Measurements from ENCODE around the gene SLC22A15. TPM values are rescaled to one million over a fixed set of nuclear protein-coding genes. Genes with fewer than 3 reads are reported as not detected.
"Not testable (repeated sequence)": the region's sequence is repeated elsewhere in the genome, so short reads cannot be mapped to it uniquely, and the experiment has no call there.

Gene SLC22A15
- total RNA-seq, 1 experiment from 2014 or later, result 0.16 TPM

GRCh38 chr1:115988953-115989352 is 12.6 kb downstream of the SLC22A15 start:
- H3K9me3 Mint-ChIP-seq (ENCODE audit: unreplicated experiment), result no peaks in the 10 kb centered on the region
- ChIA-PET POLR2A (no interaction called here), CTCF (no interaction called here)
- Histone ChIP-seq H3K9me3 (no peaks in the 10 kb centered on the region), H3K4me1 (no peaks in the 10 kb centered on the region), H3K4me3 (ENCODE audit: low read depth, low read length) (no peak overlapping the region), H3K27me3 (replicated peaks; ENCODE audit: control insufficient read depth, insufficient read depth, low read length) (no peaks in the 10 kb centered on the region), H3K36me3 (ENCODE audit: control insufficient read depth, insufficient read depth, low read length) (no peaks in the 10 kb centered on the region)
- no peak overlapping the region for H3K27ac Mint-ChIP-seq (ENCODE audit: unreplicated experiment)
- no peaks in the 10 kb centered on the region for H3K4me1 Mint-ChIP-seq (ENCODE audit: low read depth, unreplicated experiment)
- H3K36me3 Mint-ChIP-seq (ENCODE audit: insufficient read depth, unreplicated experiment), result no peaks in the 10 kb centered on the region
- no peak for TF ChIP-seq CTCF (IDR thresholded peaks at IDR 0.05; ENCODE audit: insufficient read depth in 1 of 2, low read depth in 1 of 2, low read length in 1 of 2, severe bottlenecking in 1 of 2, unreplicated experiment in 1 of 2)
- intact Hi-C loops (cut with micrococcal nuclease; ENCODE audit: unreplicated experiment), result no loop called here
- no peaks in the 10 kb centered on the region for H3K27me3 Mint-ChIP-seq (ENCODE audit: insufficient read depth, unreplicated experiment)
- no peak for DNase-seq
- H3K4me3 Mint-ChIP-seq (ENCODE audit: unreplicated experiment), result no peak overlapping the region
- no TSS peak for BruUV-seq (replicated peaks)

- no peaks in the 10 kb centered on the region for H3K27me3 ChIP-seq (replicated peaks; ENCODE audit: control insufficient read depth, insufficient read depth, low read length)
- H3K4me3 Mint-ChIP-seq (ENCODE audit: unreplicated experiment), result no peak overlapping the region
- H3K36me3 ChIP-seq (ENCODE audit: control insufficient read depth, insufficient read depth, low read length), result no peaks in the 10 kb centered on the region
- TF ChIP-seq CTCF (IDR thresholded peaks at IDR 0.05; ENCODE audit: insufficient read depth in 1 of 2, low read depth in 1 of 2, low read length in 1 of 2, severe bottlenecking in 1 of 2, unreplicated experiment in 1 of 2), result no peak
- no TSS peak for BruUV-seq (replicated peaks)
- CTCF ChIA-PET, result no interaction called here
- POLR2A ChIA-PET, result no interaction called here
- no peaks in the 10 kb centered on the region for H3K9me3 Mint-ChIP-seq (ENCODE audit: unreplicated experiment)
- H3K27ac Mint-ChIP-seq (ENCODE audit: unreplicated experiment), result no peak overlapping the region
- H3K36me3 Mint-ChIP-seq (ENCODE audit: insufficient read depth, unreplicated experiment), result no peaks in the 10 kb centered on the region
- H3K9me3 ChIP-seq, result no peaks in the 10 kb centered on the region
- no peak for DNase-seq
- no peaks in the 10 kb centered on the region for H3K4me1 Mint-ChIP-seq (ENCODE audit: low read depth, unreplicated experiment)
- H3K27me3 Mint-ChIP-seq (ENCODE audit: insufficient read depth, unreplicated experiment), result no peaks in the 10 kb centered on the region
- no peak overlapping the region for H3K4me3 ChIP-seq (ENCODE audit: low read depth, low read length)
- no peaks in the 10 kb centered on the region for H3K4me1 ChIP-seq
- intact Hi-C loops (cut with micrococcal nuclease; ENCODE audit: unreplicated experiment), result no loop called here
These were observed 13.4 kb downstream of the SLC22A15 start for GRCh38 chr1:115989699-115990098.

- Mint-ChIP-seq H3K27me3 (ENCODE audit: insufficient read depth, unreplicated experiment) (no peaks in the 10 kb centered on the region), H3K36me3 (ENCODE audit: insufficient read depth, unreplicated experiment) (no peaks in the 10 kb centered on the region), H3K27ac (ENCODE audit: unreplicated experiment) (no peak overlapping the region), H3K9me3 (ENCODE audit: unreplicated experiment) (no peaks in the 10 kb centered on the region), H3K4me3 (ENCODE audit: unreplicated experiment) (no peak overlapping the region), H3K4me1 (ENCODE audit: low read depth, unreplicated experiment) (no peaks in the 10 kb centered on the region)
- DNase-seq, result no peak
- no peaks in the 10 kb centered on the region for H3K9me3 ChIP-seq
- CTCF ChIA-PET, result interaction anchor here (1.6 kb wide), 1 partner anchor 11 kb away, joined by 4 read pairs; no protein-coding TSS in a partner anchor
- TF ChIP-seq CTCF (IDR thresholded peaks at IDR 0.05; ENCODE audit: insufficient read depth in 1 of 2, low read depth in 1 of 2, low read length in 1 of 2, severe bottlenecking in 1 of 2, unreplicated experiment in 1 of 2), result no peak
- intact Hi-C loops (cut with micrococcal nuclease; ENCODE audit: unreplicated experiment), result no loop called here
- POLR2A ChIA-PET, result interaction anchor here (0.7 kb wide), 1 partner anchor 159 kb away, joined by 6 read pairs; no protein-coding TSS in a partner anchor
- no peak overlapping the region for H3K4me3 ChIP-seq (ENCODE audit: low read depth, low read length)
- BruUV-seq (replicated peaks), result no TSS peak
- no peaks in the 10 kb centered on the region for H3K27me3 ChIP-seq (replicated peaks; ENCODE audit: control insufficient read depth, insufficient read depth, low read length)
- no peaks in the 10 kb centered on the region for H3K4me1 ChIP-seq
- no peaks in the 10 kb centered on the region for H3K36me3 ChIP-seq (ENCODE audit: control insufficient read depth, insufficient read depth, low read length)
These were observed 15.6 kb downstream of the SLC22A15 start for GRCh38 chr1:115991909-115992308.

- H3K36me3 ChIP-seq (ENCODE audit: control insufficient read depth, insufficient read depth, low read length); H3K27me3 Mint-ChIP-seq (ENCODE audit: insufficient read depth, unreplicated experiment); POLR2A ChIA-PET; H3K36me3 Mint-ChIP-seq (ENCODE audit: insufficient read depth, unreplicated experiment); H3K4me3 Mint-ChIP-seq (ENCODE audit: unreplicated experiment); H3K4me1 Mint-ChIP-seq (ENCODE audit: low read depth, unreplicated experiment); DNase-seq; BruUV-seq (replicated peaks); intact Hi-C loops (cut with micrococcal nuclease; ENCODE audit: unreplicated experiment); CTCF ChIA-PET; H3K27ac Mint-ChIP-seq (ENCODE audit: unreplicated experiment); H3K27me3 ChIP-seq (replicated peaks; ENCODE audit: control insufficient read depth, insufficient read depth, low read length); H3K4me1 ChIP-seq; H3K4me3 ChIP-seq (ENCODE audit: low read depth, low read length); H3K9me3 ChIP-seq: not testable (repeated sequence)
- peaks cover 17% of the 10 kb centered on the region for H3K9me3 Mint-ChIP-seq (ENCODE audit: unreplicated experiment)
These were observed 21.6 kb downstream of the SLC22A15 start for GRCh38 chr1:115997921-115998320.

Measured in Caco-2 (cell line).